NCI-H1048 (cell line): ENCODE measurements around the gene MEN1.

Source experiments
- DNase-seq: peaks from one replicate; lab custom pipeline; 2025; lab: John Stamatoyannopoulos, UW

Gene MEN1

GRCh38 chr11:64762674-64763525, 47.5 kb downstream of the MEN1 start:
- DNase-seq, result no peak

GRCh38 chr11:64762277-64762673, 48.1 kb downstream of the MEN1 start:
- DNase-seq, result no peak

- DNase-seq, result no peak
Measured at GRCh38 chr11:64760759-64761420, 49.5 kb downstream of the MEN1 start.

- no peak for DNase-seq
Measured at GRCh38 chr11:64759722-64760719, 50.3 kb downstream of the MEN1 start, which contains the start of gene PYGM. Gene PYGM, minus strand, starts transcription at chr11:64759974. Its CDS starts 76 bp downstream, at chr11:64759898.

- DNase-seq, result no peak
Measured at GRCh38 chr11:64759131-64759721, 51.1 kb downstream of the MEN1 start.

GRCh38 chr11:64758330-64759079, 51.8 kb downstream of the MEN1 start:
- no peak for DNase-seq

- DNase-seq, result no peak
Measured at GRCh38 chr11:64757549-64758329, 52.6 kb downstream of the MEN1 start.

GRCh38 chr11:64755681-64756361, 54.5 kb downstream of the MEN1 start:
- no peak for DNase-seq

GRCh38 chr11:64754919-64755662, 55.3 kb downstream of the MEN1 start:
- no peak for DNase-seq

- DNase-seq, result no peak
Measured at GRCh38 chr11:64754124-64754918, 56.0 kb downstream of the MEN1 start.
